SK-N-MC (cell line): Measurements from ENCODE around the gene MAP3K8.

Experiments
- EZH2 ChIP-seq: fragments of 200-600 bp; sonication (generic); IDR thresholded peaks from one replicate; pipeline ENCODE4 v1.6.1; 2017; ENCODE audit warnings: antibody characterized with exemption
- FOXP2 ChIP-seq: optimal IDR thresholded peaks from 2 replicates; pipeline ENCODE3; 2011; ENCODE audit warnings: mild to moderate bottlenecking, moderate library complexity; ENCODE audit not compliant: insufficient read depth; ENCODE audit errors: extremely low read length, control extremely low read depth
- POLR2AphosphoS5 ChIP-seq: IDR thresholded peaks from 2 replicates; pipeline ENCODE4 v1.6.1; 2012; ENCODE audit warnings: mild to moderate bottlenecking, low read depth, low read length, borderline replicate concordance

DNA sequence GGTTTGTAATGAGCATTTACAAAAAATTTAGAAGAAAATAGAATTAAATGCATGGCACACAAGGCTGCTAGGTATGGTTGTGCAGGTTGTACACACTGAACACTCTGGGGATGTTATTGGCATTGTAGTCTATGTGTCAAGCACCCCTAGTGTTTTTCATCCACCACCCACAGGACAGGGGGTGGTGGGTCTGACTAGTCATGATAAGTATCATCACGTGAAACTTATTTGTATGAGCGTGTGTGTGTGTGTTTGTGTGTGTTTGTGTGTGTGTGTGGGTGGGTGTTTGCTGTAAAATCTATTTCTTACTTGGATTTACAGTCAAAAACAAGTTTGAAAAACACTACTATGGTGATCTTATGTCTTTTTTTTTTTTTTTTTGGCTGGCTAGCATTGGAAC is 66.5 kb downstream of the MAP3K8 start:
- TF ChIP-seq POLR2AphosphoS5 (no peak), EZH2 (no peak), FOXP2 (no peak)
